Effector memory CD4-positive, alpha-beta T cell (primary cell): ENCODE measurements around the gene LGALS9.
"Not testable (repeated sequence)": the region's sequence is repeated elsewhere in the genome, so short reads cannot be mapped to it uniquely, and the experiment has no call there.

ENCODE experiments used
- DNase-seq, 3 donors: peaks; one replicate each; pipeline ENCODE4 v3.0.0-alpha.2; 2020
- H3K27ac ChIP-seq: 2 replicates; pipeline ENCODE4 v1.7.0; 2013; ENCODE audit warnings: mild to moderate bottlenecking, low read length, moderate library complexity; ENCODE audit not compliant: insufficient read depth, poor library complexity, severe bottlenecking
- H3K27me3 ChIP-seq: replicated peaks from 2 replicates; pipeline ENCODE4 v1.7.0; 2013; ENCODE audit warnings: mild to moderate bottlenecking, low read length; ENCODE audit not compliant: insufficient read depth, control insufficient read depth, poor library complexity, severe bottlenecking
- H3K36me3 ChIP-seq: 2 replicates; pipeline ENCODE4 v1.7.0; 2013; ENCODE audit warnings: mild to moderate bottlenecking, low read length, moderate library complexity; ENCODE audit not compliant: control insufficient read depth, insufficient read depth
- H3K4me1 ChIP-seq: 2 replicates; pipeline ENCODE4 v1.7.0; 2013; ENCODE audit warnings: low read length, mild to moderate bottlenecking; ENCODE audit not compliant: control insufficient read depth, insufficient read depth, poor library complexity, severe bottlenecking
- H3K4me3 ChIP-seq: 2 replicates; pipeline ENCODE4 v1.7.0; 2013; ENCODE audit warnings: low read length, low read depth, mild to moderate bottlenecking; ENCODE audit not compliant: insufficient read depth, poor library complexity, severe bottlenecking
- H3K9me3 ChIP-seq: 2 replicates; pipeline ENCODE4 v1.7.0; 2013; ENCODE audit warnings: mild to moderate bottlenecking, low read length, moderate library complexity; ENCODE audit not compliant: control insufficient read depth

LGALS9 gene

DNA sequence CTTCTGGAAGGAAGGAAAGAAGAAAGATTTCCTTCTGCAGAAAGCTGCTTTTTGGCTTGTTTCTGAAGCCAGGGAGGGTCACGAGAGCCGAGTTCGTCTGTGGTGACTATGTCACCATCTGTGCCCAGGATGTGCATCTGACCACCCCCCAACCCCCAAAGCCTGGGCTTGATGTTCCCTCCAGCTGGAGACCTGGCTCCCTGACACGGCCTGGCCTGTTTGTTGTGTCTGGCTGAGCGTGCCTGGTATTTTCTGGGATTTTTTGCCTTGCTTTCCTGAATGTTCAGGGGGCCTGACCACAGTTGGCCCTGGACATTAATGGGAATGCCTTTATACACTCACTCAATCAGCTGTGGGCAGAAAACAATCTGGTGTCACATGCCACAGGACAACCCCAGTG, 38.9 kb downstream of the LGALS9 start:
- no peak for DNase-seq
- H3K9me3 ChIP-seq = no peaks in the 10 kb centered on the region
- H3K36me3 ChIP-seq = no peaks in the 10 kb centered on the region
- no peak overlapping the region for H3K4me3 ChIP-seq
- H3K4me1 ChIP-seq = no peaks in the 10 kb centered on the region
- H3K27ac ChIP-seq = no peak overlapping the region
- no peaks in the 10 kb centered on the region for H3K27me3 ChIP-seq

DNA sequence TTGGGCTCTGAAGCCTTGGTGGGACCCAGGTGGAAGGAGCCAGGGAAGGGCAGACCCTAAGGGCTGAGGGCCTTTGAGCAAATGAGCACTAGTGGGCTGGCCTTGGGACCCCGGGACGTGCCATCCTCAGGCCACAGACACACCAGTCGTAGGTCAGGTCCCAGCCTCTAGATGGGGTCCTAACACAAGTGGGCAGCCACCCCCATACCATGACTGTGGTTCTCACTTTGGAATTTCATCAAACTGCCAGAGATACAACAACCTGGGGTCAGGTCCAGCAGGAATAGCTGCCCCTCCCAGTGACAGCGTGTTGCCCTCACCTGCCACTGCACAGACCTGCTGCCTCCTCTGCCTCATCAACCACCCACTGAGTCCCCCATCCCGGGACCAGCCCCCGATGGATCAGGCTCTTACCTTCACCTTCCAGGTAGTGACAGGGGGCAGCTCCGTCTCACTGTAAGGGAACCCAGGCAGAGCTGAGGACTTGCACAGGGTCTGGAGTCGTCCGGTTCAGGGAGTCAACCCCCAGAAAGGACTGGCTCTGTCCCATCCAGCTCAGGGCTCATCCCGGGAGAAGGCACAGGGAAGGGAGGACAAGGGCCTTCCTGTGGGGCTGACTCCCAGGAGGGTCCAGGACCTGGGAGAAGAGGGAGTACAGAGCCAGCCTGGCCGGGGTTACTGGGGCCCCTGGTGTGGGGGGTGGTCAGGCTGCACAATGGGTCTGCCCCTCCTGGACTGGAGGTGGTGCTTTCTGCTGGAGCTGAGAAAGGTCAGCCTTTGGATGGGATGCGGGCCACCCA, 40.0 kb downstream of the LGALS9 start:
- Histone ChIP-seq H3K9me3 (no peaks in the 10 kb centered on the region), H3K4me1 (no peaks in the 10 kb centered on the region), H3K36me3 (no peaks in the 10 kb centered on the region), H3K27ac (no peak overlapping the region), H3K4me3 (no peak overlapping the region), H3K27me3 (no peaks in the 10 kb centered on the region)
- DNase-seq = no peak

DNA sequence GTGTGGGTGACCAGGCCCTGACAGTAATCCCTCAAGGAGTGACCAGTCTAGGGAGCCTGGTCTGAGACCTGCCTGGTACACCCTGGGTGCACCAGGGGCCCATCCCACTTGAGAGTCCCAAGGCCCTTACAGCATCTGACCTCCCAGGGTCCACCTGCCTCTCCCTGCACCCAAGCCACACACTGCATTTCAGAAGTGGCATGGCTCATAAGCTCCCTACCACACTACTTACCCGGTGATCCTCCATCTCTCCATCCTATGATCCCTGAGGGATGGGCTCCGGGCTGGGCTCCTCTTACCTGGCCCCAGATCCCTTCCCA, 40.6 kb downstream of the LGALS9 start:
- no peaks in the 10 kb centered on the region for H3K36me3 ChIP-seq
- H3K27me3 ChIP-seq = no peaks in the 10 kb centered on the region

DNA sequence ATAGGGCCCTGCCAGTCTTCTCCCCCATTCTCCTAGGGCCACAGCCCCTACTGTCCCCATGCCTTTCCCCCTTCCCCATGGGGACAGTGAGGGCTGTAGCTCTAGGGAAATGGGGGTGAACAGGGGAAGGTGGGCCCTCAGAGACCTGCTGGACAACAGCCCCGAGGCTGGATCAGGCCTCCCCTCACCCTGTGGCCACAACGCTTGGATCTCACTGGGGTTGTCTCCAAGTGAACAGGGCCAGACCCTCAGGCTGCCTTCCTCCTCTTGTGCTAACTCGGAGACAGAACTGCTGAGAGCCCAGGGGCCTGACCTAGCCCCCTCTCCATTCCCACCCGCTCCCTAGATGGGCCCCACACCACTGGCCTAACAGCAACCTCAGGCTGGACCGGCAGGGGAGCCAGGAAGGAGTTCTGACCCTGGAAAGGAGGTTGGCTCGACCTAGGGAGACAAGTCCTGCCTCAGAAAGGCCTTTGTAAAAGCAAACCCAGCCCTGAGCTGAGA, 41.0 kb downstream of the LGALS9 start:
- not testable (repeated sequence) for H3K36me3 ChIP-seq, H3K9me3 ChIP-seq, DNase-seq, H3K27ac ChIP-seq, H3K4me3 ChIP-seq, H3K27me3 ChIP-seq, H3K4me1 ChIP-seq

More for the DNA sequence above, 40.6 kb downstream of the LGALS9 start:
- Histone ChIP-seq H3K27ac (no peak overlapping the region), H3K9me3 (no peaks in the 10 kb centered on the region), H3K4me1 (no peaks in the 10 kb centered on the region), H3K4me3 (no peak overlapping the region)
- no peak for DNase-seq

DNA sequence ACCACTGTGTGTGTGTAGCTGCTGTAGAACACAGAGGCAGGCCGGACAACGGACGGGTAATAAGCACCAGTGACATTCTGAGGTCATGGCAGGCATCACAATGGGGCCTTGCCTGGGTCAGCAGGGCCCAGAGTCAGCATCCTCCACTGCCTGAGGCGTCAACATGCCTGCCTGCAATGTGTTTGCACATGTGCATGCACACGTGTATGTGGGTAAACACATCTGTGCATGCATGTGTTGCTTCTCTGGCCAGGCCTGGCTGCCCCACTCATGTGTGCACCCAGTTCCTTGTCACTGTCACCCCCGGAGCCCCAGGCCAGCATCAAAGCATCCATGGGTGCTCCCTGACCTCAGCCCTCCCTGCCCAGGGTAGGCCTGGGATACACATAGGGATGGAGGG, 43.3 kb downstream of the LGALS9 start:
- no peak overlapping the region for H3K27ac ChIP-seq
- H3K4me3 ChIP-seq = no peak overlapping the region
- no peaks in the 10 kb centered on the region for H3K36me3 ChIP-seq
- DNase-seq = no peak
- H3K9me3 ChIP-seq = no peaks in the 10 kb centered on the region
- no peaks in the 10 kb centered on the region for H3K27me3 ChIP-seq
- H3K4me1 ChIP-seq = no peaks in the 10 kb centered on the region

DNA sequence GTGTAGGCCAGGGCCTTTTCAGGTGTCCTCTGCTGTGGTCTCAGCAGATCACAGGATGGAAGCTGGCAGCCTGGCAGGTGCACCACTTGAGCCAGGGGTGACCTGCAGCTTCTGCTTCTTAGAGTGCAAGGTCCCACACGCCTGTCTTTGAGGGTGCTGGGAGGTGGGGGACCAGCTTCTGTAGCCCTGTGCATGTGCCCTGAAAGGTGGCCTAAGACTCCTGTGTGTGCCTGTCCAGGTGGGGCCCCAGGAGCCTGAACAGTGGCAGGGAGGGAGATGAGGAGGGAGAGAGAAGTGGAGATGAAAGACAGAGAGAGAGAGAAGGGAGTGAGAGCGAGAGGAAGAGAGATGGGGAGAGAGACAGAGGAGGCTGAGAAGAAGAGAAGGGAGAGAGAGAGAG, 46.2 kb downstream of the LGALS9 start:
- Histone ChIP-seq H3K27me3 (no peaks in the 10 kb centered on the region), H3K27ac (no peak overlapping the region), H3K36me3 (no peaks in the 10 kb centered on the region), H3K9me3 (no peaks in the 10 kb centered on the region), H3K4me1 (no peaks in the 10 kb centered on the region), H3K4me3 (no peak overlapping the region)
- DNase-seq = no peak

DNA sequence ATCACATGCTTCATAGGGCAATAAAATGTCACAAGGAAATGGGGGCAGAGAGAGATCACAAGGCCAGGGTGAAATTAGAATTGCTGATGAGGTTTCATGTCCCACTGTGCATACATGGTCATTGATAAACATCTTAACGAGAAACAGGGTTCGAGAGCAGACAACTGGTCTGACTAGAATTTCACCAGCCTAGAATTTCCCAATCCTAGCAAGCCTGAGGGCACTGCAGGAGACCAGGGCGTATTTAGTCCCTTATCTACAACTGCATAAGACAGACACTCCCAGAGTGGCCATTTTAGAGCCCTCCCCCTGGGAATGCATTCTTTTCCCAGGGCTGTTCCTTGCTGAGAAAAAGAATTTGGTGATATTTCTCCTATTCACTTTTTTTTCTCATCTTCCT, 55.3 kb downstream of the LGALS9 start:
- not testable (repeated sequence) for H3K27ac ChIP-seq, DNase-seq, H3K36me3 ChIP-seq, H3K9me3 ChIP-seq, H3K4me3 ChIP-seq, H3K4me1 ChIP-seq, H3K27me3 ChIP-seq

DNA sequence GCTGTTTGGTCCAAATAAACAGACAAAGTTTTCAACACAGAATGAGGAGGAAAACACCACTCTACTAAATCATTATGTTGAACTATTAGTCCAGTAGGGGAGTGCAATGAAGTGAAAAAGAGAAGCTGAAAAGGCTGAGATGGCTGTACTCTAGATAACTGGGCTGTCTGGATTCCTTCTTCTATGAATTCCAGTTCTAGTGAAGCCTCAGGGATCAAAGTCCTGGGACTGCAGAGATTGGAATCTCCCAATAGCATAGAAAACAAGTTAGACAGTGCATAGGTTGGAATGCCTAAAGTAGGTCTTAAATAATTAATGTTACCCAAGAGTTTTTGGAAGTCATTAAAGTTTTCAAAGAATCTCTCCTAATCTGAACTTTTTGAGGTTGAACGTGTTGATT, 59.9 kb downstream of the LGALS9 start:
- no peaks in the 10 kb centered on the region for H3K27me3 ChIP-seq
- no peak overlapping the region for H3K27ac ChIP-seq
- no peak overlapping the region for H3K4me3 ChIP-seq

DNA sequence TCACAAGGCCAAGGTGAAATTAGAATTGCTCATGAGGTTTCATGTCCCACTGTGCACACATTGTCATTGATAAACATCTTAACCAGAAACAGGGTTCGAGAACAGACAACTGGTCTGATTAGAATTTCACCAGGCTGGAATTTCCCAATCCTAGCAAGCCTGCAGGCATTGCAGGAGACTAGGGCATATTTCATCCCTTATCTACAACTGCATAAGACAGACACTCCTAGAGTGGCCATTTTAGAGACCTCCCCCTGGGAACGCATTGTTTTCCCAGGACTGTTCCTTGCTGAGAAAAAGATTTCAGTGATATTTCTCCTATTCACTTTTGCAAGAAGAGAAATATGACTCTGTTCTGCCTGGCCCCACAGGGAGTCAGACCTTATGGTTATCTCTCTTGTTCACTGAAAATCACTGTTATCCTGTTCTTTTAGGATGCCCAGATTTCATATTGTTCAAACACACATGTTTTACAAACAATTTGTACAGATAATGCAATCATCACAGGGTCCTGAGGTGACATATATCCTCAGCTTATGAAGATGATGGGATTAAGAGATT, 64.3 kb downstream of the LGALS9 start:
- not testable (repeated sequence) for H3K27ac ChIP-seq, H3K4me3 ChIP-seq, H3K27me3 ChIP-seq, H3K4me1 ChIP-seq, H3K36me3 ChIP-seq, DNase-seq
- H3K9me3 ChIP-seq = peaks cover 11% of the 10 kb centered on the region

More for the DNA sequence above, 59.9 kb downstream of the LGALS9 start:
- Histone ChIP-seq H3K9me3 (peaks cover 11% of the 10 kb centered on the region), H3K36me3 (no peaks in the 10 kb centered on the region), H3K4me1 (no peaks in the 10 kb centered on the region)
- no peak for DNase-seq
